CD8-positive, alpha-beta memory T cell (primary cell): ENCODE data around the gene CCHCR1. TPM values are rescaled to one million over a fixed set of nuclear protein-coding genes. Genes with fewer than 3 reads are reported as not detected.

Experiments
- polyA plus RNA-seq: library from polyadenylated mRNA; unstranded; fragments of 300-500 nt; fragmentation: Illumina TruSeq; gene quantifications from one replicate; pipeline ENCODE4 v1.2.3, GENCODE V29; 2021
- total RNA-seq, 2 experiments: library from RNA; stranded (reverse); gene quantifications; one replicate each; pipeline ENCODE4 v1.2.3, GENCODE V29; 2021

The CCHCR1 gene
- total and polyA plus RNA-seq, 3 experiments from 2014 or later = 7.4 to 46.1 (median 45.9) TPM

Other genes starting within 250 kb of the CCHCR1 start
- gene GTF2H4, start 249.6 kb downstream of the CCHCR1 start, total RNA-seq = 10 to 100 TPM; 48.2 to 55.3 TPM
- gene GTF2H4, start 249.6 kb downstream of the CCHCR1 start, polyA plus RNA-seq = 7.5 TPM
- gene VARS2, start 243.6 kb downstream of the CCHCR1 start, total RNA-seq = 10 to 100 TPM; 82.4 to 86.0 TPM
- 16.2 TPM for gene VARS2, start 243.6 kb downstream of the CCHCR1 start, polyA plus RNA-seq
- gene SFTA2, start 225.6 kb downstream of the CCHCR1 start, total RNA-seq = not detected
- gene SFTA2, start 225.6 kb downstream of the CCHCR1 start, polyA plus RNA-seq = not detected
- not detected for gene MUCL3, start 216.8 kb downstream of the CCHCR1 start, total RNA-seq
- not detected for gene MUCL3, start 216.8 kb downstream of the CCHCR1 start, polyA plus RNA-seq
- not detected for gene MUC21, start 174.1 kb downstream of the CCHCR1 start, total RNA-seq
- not detected for gene MUC21, start 174.1 kb downstream of the CCHCR1 start, polyA plus RNA-seq
- gene MUC22, start 147.3 kb downstream of the CCHCR1 start, total RNA-seq = not detected
- gene MUC22, start 147.3 kb downstream of the CCHCR1 start, polyA plus RNA-seq = not detected
- not detected for gene C6orf15, start 45.2 kb downstream of the CCHCR1 start, total RNA-seq
- not detected for gene C6orf15, start 45.2 kb downstream of the CCHCR1 start, polyA plus RNA-seq
- gene PSORS1C1, start 43.0 kb downstream of the CCHCR1 start, total RNA-seq = not detected
- gene PSORS1C1, start 43.0 kb downstream of the CCHCR1 start, polyA plus RNA-seq = not detected
- not detected for gene CDSN, start 37.4 kb downstream of the CCHCR1 start, total RNA-seq
- gene CDSN, start 37.4 kb downstream of the CCHCR1 start, polyA plus RNA-seq = not detected
- not detected for gene PSORS1C2, start 18.7 kb downstream of the CCHCR1 start, total RNA-seq
- not detected for gene PSORS1C2, start 18.7 kb downstream of the CCHCR1 start, polyA plus RNA-seq
- gene TCF19, start 787 bp upstream of the CCHCR1 start, total RNA-seq = 100 to 1,000 TPM; 102 to 103 TPM
- 11.6 TPM for gene TCF19, start 787 bp upstream of the CCHCR1 start, polyA plus RNA-seq
- not detected for gene POU5F1, start 12.9 kb upstream of the CCHCR1 start, total RNA-seq
- not detected for gene POU5F1, start 12.9 kb upstream of the CCHCR1 start, polyA plus RNA-seq
- gene HLA-C, start 114.3 kb upstream of the CCHCR1 start, total RNA-seq = 100 to 1,000 TPM; 823 to 860 TPM
- gene HLA-C, start 114.3 kb upstream of the CCHCR1 start, polyA plus RNA-seq = 4,018 TPM
- 1,000 to 10,000 TPM; 3,705 to 3,812 TPM for gene HLA-B, start 199.4 kb upstream of the CCHCR1 start, total RNA-seq
- gene HLA-B, start 199.4 kb upstream of the CCHCR1 start, polyA plus RNA-seq = 8,337 TPM
- gene MICA, start 245.8 kb upstream of the CCHCR1 start, total RNA-seq = 10 to 100 TPM; 12.4 to 12.8 TPM
- gene MICA, start 245.8 kb upstream of the CCHCR1 start, polyA plus RNA-seq = 8.2 TPM